T-helper 2 cell treated with Interferon-gamma antibody and Interleukin-4, amounts not matched to agents 5 μg/mL and 100 μg/mL, for 36 hours (primary cell): ENCODE results near the gene SNX1.
"Not testable (repeated sequence)": the region's sequence is repeated elsewhere in the genome, so short reads cannot be mapped to it uniquely, and the experiment has no call there.

Experiments
- DNase-seq: peaks from one replicate; pipeline ENCODE4 v3.0.0; 2021; ENCODE audit warnings: low spot score
- H3K27ac Mint-ChIP-seq: one replicate; pipeline ENCODE4 v1.8.0; 2021; ENCODE audit warnings: mild to moderate bottlenecking, mixed read lengths
- H3K27me3 Mint-ChIP-seq: one replicate; pipeline ENCODE4 v1.8.0; 2021; ENCODE audit warnings: low read depth, mixed read lengths
- H3K36me3 Mint-ChIP-seq: one replicate; pipeline ENCODE4 v1.8.0; 2021; ENCODE audit warnings: low read depth, mixed read lengths
- H3K4me1 Mint-ChIP-seq: one replicate; pipeline ENCODE4 v1.8.0; 2021; ENCODE audit warnings: low read depth, mixed read lengths
- H3K4me3 Mint-ChIP-seq: one replicate; pipeline ENCODE4 v1.8.0; 2022; ENCODE audit warnings: mild to moderate bottlenecking, moderate library complexity, mixed read lengths
- H3K9me3 Mint-ChIP-seq: one replicate; pipeline ENCODE4 v1.8.0; 2021; ENCODE audit warnings: mixed read lengths

Gene SNX1

GRCh38 chr15:64093627-64094417 is 2.0 kb upstream of the SNX1 start, which contains the start of gene CIAO2A:
TSS of gene CIAO2A (minus strand) at chr15:64093838. CDS start at chr15:64093768, 70 bp downstream.
- peaks cover 51% of the 10 kb centered on the region for H3K4me1 Mint-ChIP-seq
- H3K27me3 Mint-ChIP-seq: no peaks in the 10 kb centered on the region
- H3K4me3 Mint-ChIP-seq: peak within 1 kb of the TSS; percentile 99
- H3K27ac Mint-ChIP-seq: peak within 1 kb of the TSS; percentile 96
- H3K36me3 Mint-ChIP-seq: peaks cover 23% of the 10 kb centered on the region
- DNase-seq: peak; percentile 96
- H3K9me3 Mint-ChIP-seq: no peaks in the 10 kb centered on the region

GRCh38 chr15:64095431-64095794 is 369 bp upstream of the SNX1 start:
- Mint-ChIP-seq H3K36me3 (peaks cover 15% of the 10 kb centered on the region), H3K9me3 (no peaks in the 10 kb centered on the region), H3K27me3 (no peaks in the 10 kb centered on the region), H3K4me1 (peaks cover 47% of the 10 kb centered on the region), H3K4me3 (peak overlapping the region; percentile 99), H3K27ac (peak overlapping the region; percentile 96)
- DNase-seq: no peak

GRCh38 chr15:64096668-64097384 is 1.0 kb downstream of the SNX1 start:
- peaks cover 49% of the 10 kb centered on the region for H3K4me1 Mint-ChIP-seq
- no peaks in the 10 kb centered on the region for H3K9me3 Mint-ChIP-seq
- H3K36me3 Mint-ChIP-seq: peaks cover 17% of the 10 kb centered on the region
- H3K4me3 Mint-ChIP-seq: peak overlapping the region; percentile 99
- peak overlapping the region; percentile 96 for H3K27ac Mint-ChIP-seq
- no peaks in the 10 kb centered on the region for H3K27me3 Mint-ChIP-seq
- DNase-seq: no peak

GRCh38 chr15:64099379-64099778 is 3.6 kb downstream of the SNX1 start:
- no peak overlapping the region for H3K27ac Mint-ChIP-seq

GRCh38 chr15:64100958-64101357 is 5.2 kb downstream of the SNX1 start:
- peaks cover 13% of the 10 kb centered on the region for H3K36me3 Mint-ChIP-seq
- no peaks in the 10 kb centered on the region for H3K9me3 Mint-ChIP-seq
- peaks cover 32% of the 10 kb centered on the region for H3K4me1 Mint-ChIP-seq
- H3K27ac Mint-ChIP-seq: no peak overlapping the region
- H3K27me3 Mint-ChIP-seq: no peaks in the 10 kb centered on the region
- DNase-seq: no peak
- no peak overlapping the region for H3K4me3 Mint-ChIP-seq

More at GRCh38 chr15:64099379-64099778, 3.6 kb downstream of the SNX1 start:
- Mint-ChIP-seq H3K9me3 (no peaks in the 10 kb centered on the region), H3K4me3 (no peak overlapping the region), H3K36me3 (peaks cover 13% of the 10 kb centered on the region), H3K27me3 (no peaks in the 10 kb centered on the region), H3K4me1 (peaks cover 42% of the 10 kb centered on the region)
- no peak for DNase-seq

GRCh38 chr15:64102497-64102896 is 6.7 kb downstream of the SNX1 start:
- H3K9me3 Mint-ChIP-seq: no peaks in the 10 kb centered on the region
- H3K4me3 Mint-ChIP-seq: no peak overlapping the region
- no peak for DNase-seq
- peaks cover 15% of the 10 kb centered on the region for H3K36me3 Mint-ChIP-seq
- peaks cover 26% of the 10 kb centered on the region for H3K4me1 Mint-ChIP-seq
- H3K27me3 Mint-ChIP-seq: no peaks in the 10 kb centered on the region
- no peak overlapping the region for H3K27ac Mint-ChIP-seq

- no peaks in the 10 kb centered on the region for H3K9me3 Mint-ChIP-seq
- H3K36me3 Mint-ChIP-seq: peaks cover 11% of the 10 kb centered on the region
- no peak for DNase-seq
- no peaks in the 10 kb centered on the region for H3K27me3 Mint-ChIP-seq
- H3K4me3 Mint-ChIP-seq: no peak overlapping the region
- H3K27ac Mint-ChIP-seq: no peak overlapping the region
- peaks cover 23% of the 10 kb centered on the region for H3K4me1 Mint-ChIP-seq
These were observed 9.4 kb downstream of the SNX1 start for GRCh38 chr15:64105113-64105704.

GRCh38 chr15:64107337-64107736 is 11.6 kb downstream of the SNX1 start:
- Mint-ChIP-seq H3K9me3 (no peaks in the 10 kb centered on the region), H3K27me3 (no peaks in the 10 kb centered on the region), H3K36me3 (peaks cover 8% of the 10 kb centered on the region), H3K27ac (no peak overlapping the region), H3K4me1 (peaks cover 30% of the 10 kb centered on the region), H3K4me3 (no peak overlapping the region)
- no peak for DNase-seq

- peaks cover 20% of the 10 kb centered on the region for H3K4me1 Mint-ChIP-seq
- not testable (repeated sequence) for H3K4me3 Mint-ChIP-seq, H3K27me3 Mint-ChIP-seq, H3K9me3 Mint-ChIP-seq, DNase-seq
- H3K36me3 Mint-ChIP-seq: peaks cover 24% of the 10 kb centered on the region
- peak overlapping the region; percentile 70 for H3K27ac Mint-ChIP-seq
These were observed 14.4 kb downstream of the SNX1 start for GRCh38 chr15:64110108-64110701.

GRCh38 chr15:64110950-64111678 is 15.3 kb downstream of the SNX1 start:
- Mint-ChIP-seq H3K36me3 (peaks cover 27% of the 10 kb centered on the region), H3K4me1 (peaks cover 20% of the 10 kb centered on the region), H3K27me3 (no peaks in the 10 kb centered on the region), H3K9me3 (no peaks in the 10 kb centered on the region), H3K4me3 (peak overlapping the region; percentile 5), H3K27ac (peak overlapping the region; percentile 70)
- DNase-seq: no peak

- Mint-ChIP-seq H3K9me3 (no peaks in the 10 kb centered on the region), H3K36me3 (peaks cover 24% of the 10 kb centered on the region), H3K27ac (no peak overlapping the region), H3K27me3 (no peaks in the 10 kb centered on the region), H3K4me1 (peaks cover 20% of the 10 kb centered on the region), H3K4me3 (no peak overlapping the region)
- DNase-seq: no peak
These were observed 15.9 kb downstream of the SNX1 start for GRCh38 chr15:64111679-64112050.

- Mint-ChIP-seq H3K4me1 (peaks cover 18% of the 10 kb centered on the region), H3K36me3 (peaks cover 25% of the 10 kb centered on the region), H3K27me3 (no peaks in the 10 kb centered on the region), H3K4me3 (no peak overlapping the region), H3K9me3 (no peaks in the 10 kb centered on the region), H3K27ac (no peak overlapping the region)
- no peak for DNase-seq
These were observed 16.4 kb downstream of the SNX1 start for GRCh38 chr15:64112073-64112772.

GRCh38 chr15:64112904-64113303 is 17.1 kb downstream of the SNX1 start:
- no peak for DNase-seq
- Mint-ChIP-seq H3K4me3 (no peak overlapping the region), H3K27ac (no peak overlapping the region), H3K9me3 (no peaks in the 10 kb centered on the region), H3K4me1 (peaks cover 18% of the 10 kb centered on the region), H3K27me3 (no peaks in the 10 kb centered on the region), H3K36me3 (peaks cover 28% of the 10 kb centered on the region)
